ENCODE results near the gene PROK2.

The PROK2 gene

GRCh38 chr3:71786551-71786950 is 1.6 kb upstream of the PROK2 start:
- no peak for DNase-seq (ENCODE audit: low read depth in 2 of 2)

- no peak for DNase-seq (ENCODE audit: low read depth in 2 of 2)
These were observed 1.2 kb upstream of the PROK2 start for GRCh38 chr3:71786217-71786549.

GRCh38 chr3:71785532-71786216 is 726 bp upstream of the PROK2 start:
- no peak for DNase-seq (ENCODE audit: low read depth in 2 of 2)

- no peak for DNase-seq (ENCODE audit: low read depth in 2 of 2)
These were observed 591 bp downstream of the PROK2 start for GRCh38 chr3:71784201-71784913.

- DNase-seq (ENCODE audit: low read depth in 2 of 2), result no peak
These were observed 1.8 kb downstream of the PROK2 start for GRCh38 chr3:71783152-71783551.

- DNase-seq (ENCODE audit: low read depth in 2 of 2), result no peak
These were observed 4.5 kb downstream of the PROK2 start for GRCh38 chr3:71780430-71780829.

- DNase-seq (ENCODE audit: low read depth in 2 of 2), result no peak
These were observed 5.1 kb downstream of the PROK2 start for GRCh38 chr3:71779674-71780377.

- no peak for DNase-seq (ENCODE audit: low read depth in 2 of 2)
These were observed 6.6 kb downstream of the PROK2 start for GRCh38 chr3:71778353-71778752.

- no peak for DNase-seq (ENCODE audit: low read depth in 2 of 2)
These were observed 8.4 kb downstream of the PROK2 start for GRCh38 chr3:71776538-71776937.

GRCh38 chr3:71771884-71772283 is 13.1 kb downstream of the PROK2 start:
- DNase-seq (ENCODE audit: low read depth in 2 of 2), result no peak

- no peak for DNase-seq (ENCODE audit: low read depth in 2 of 2)
These were observed 13.8 kb downstream of the PROK2 start for GRCh38 chr3:71771126-71771525.

- no peak for DNase-seq (ENCODE audit: low read depth in 2 of 2)
These were observed 21.5 kb downstream of the PROK2 start for GRCh38 chr3:71763426-71763825.

GRCh38 chr3:71760140-71760539 is 24.8 kb downstream of the PROK2 start:
- DNase-seq (ENCODE audit: low read depth in 2 of 2), result no peak

GRCh38 chr3:71759401-71759800 is 25.5 kb downstream of the PROK2 start:
- no peak for DNase-seq (ENCODE audit: low read depth in 2 of 2)

GRCh38 chr3:71758091-71758490 is 26.9 kb downstream of the PROK2 start:
- DNase-seq (ENCODE audit: low read depth in 2 of 2), result no peak

GRCh38 chr3:71754610-71755253 is 30.2 kb downstream of the PROK2 start:
- no peak for DNase-seq (ENCODE audit: low read depth in 2 of 2)

- DNase-seq (ENCODE audit: low read depth in 2 of 2), result no peak
These were observed 31.0 kb downstream of the PROK2 start, which contains the start of gene GPR27 for GRCh38 chr3:71753701-71754609. Gene GPR27 (plus strand): TSS chr3:71753855. CDS start chr3:71754050, 195 bp downstream.

GRCh38 chr3:71752831-71753700 is 31.9 kb downstream of the PROK2 start:
- no peak for DNase-seq (ENCODE audit: low read depth in 2 of 2)

- DNase-seq (ENCODE audit: low read depth in 2 of 2), result no peak
These were observed 33.3 kb downstream of the PROK2 start for GRCh38 chr3:71751602-71752001.

- DNase-seq (ENCODE audit: low read depth in 2 of 2), result no peak
These were observed 40.2 kb downstream of the PROK2 start for GRCh38 chr3:71744738-71745137.
